ENCODE data around the gene SCARF2.
"Not testable (repeated sequence)": the region's sequence is repeated elsewhere in the genome, so short reads cannot be mapped to it uniquely, and the experiment has no call there.

The SCARF2 gene

GRCh38 chr22:20437613-20438426 is at the start of gene SCARF2:
SCARF2 (minus strand) TSS chr22:20437825; CDS start chr22:20437754, 71 bp downstream.
- DNase-seq, result no peak

DNA sequence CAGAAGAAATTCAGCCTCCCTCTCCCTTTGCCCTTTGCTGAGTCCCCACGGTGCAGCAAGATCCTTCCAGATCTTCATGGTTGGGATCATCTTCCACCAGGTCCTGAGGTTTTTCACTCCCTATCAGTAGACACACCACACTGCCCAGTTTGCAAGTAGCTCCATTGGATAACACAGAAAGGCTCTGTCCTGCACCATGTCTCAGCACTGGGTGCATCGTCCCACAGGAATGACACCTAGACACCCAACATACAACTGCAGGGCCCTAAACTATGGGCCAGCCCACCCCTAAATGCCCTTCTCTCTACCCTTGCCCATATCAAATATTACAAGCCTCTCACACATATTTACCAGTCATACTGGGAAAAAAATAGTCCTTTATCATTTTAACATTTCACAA is 48.6 kb upstream of the SCARF2 start:
- DNase-seq, result no peak

GRCh38 chr22:20484948-20485683 is 47.5 kb upstream of the SCARF2 start:
- DNase-seq, result no peak

GRCh38 chr22:20483771-20484170 is 46.1 kb upstream of the SCARF2 start:
- no peak for DNase-seq

DNA sequence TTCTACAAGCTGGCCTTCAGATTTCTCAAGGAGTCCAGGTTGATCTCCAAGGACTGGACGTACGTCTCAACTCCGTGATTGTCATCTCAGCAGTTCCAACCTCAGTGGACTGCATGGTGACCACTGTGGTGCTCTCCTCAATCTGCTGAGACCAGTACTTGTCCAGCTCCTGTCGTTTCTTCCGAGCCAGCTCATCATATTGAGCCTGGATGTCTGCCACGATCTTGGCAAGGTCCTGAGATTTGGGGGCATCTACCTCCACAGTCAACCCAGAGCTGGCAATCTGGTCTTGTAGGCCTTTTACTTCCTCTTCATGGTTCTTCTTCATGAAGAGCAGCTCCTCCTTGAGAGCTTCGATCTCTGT is 45.5 kb upstream of the SCARF2 start:
- DNase-seq, result not testable (repeated sequence)

DNA sequence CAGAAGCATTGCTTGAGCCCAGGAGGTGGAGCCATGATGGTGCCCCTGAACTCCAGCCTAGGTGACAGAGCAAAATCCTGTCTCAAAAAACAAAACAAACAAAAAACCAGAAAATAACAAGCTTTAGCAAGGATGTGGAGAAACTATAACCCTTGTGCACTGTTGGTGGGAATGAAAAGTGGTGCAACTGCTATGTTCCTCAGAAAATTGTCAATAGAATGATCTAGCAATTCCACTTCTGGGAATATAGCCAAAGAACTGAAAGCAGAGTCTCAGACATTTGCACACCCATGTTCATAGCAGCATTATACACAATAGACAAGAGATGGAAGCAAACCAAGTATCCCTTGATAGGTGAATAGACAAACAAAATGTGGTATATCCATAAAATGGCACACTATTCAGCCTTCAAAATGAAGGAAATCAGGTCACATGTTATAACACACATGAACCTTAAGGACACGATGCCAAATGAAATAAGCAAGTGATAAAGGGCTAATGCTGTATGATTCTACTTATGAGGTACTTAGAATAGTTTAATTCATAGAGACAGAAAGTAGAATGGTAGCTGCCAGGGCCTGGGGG is 42.1 kb upstream of the SCARF2 start:
- no peak for DNase-seq

DNA sequence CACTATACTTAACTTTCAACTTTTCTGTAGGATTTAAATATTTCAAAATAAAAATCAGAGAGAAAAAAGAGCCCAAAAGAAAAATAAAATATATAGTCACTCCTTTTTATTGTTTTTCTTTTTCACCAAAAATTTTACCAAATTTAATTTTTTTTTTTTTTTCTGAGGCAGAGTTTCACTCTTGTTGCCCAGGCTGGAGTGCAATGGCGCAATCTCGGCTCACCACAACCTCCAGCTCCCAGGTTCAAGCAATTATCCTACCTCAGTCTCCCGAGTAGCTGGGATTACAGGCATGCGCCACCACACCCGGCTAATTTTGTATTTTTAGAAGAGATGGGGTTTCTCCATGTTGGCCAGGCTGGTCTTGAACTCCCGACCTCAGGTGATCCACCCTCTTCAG is 40.4 kb upstream of the SCARF2 start:
- not testable (repeated sequence) for DNase-seq

- not testable (repeated sequence) for DNase-seq
These were observed 37.9 kb upstream of the SCARF2 start for GRCh38 chr22:20475569-20475968.

DNA sequence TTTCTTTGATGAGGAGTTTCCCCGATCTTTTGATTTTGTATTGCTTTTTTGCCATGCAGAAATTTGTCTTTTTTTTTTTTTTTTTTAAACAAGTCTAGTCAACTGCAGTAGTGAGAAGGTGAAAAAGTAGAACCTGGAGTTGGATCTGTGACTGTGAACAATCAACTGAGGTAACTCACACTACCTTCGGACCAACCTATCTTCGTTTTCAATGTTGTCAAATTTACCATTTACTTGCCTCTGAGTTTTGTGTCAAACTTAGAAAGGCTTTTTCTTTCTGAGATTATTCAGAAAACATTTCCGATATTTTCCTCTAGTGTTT is 37.5 kb upstream of the SCARF2 start:
- DNase-seq, result no peak

- DNase-seq, result no peak
These were observed 35.2 kb upstream of the SCARF2 start for GRCh38 chr22:20472629-20473442.

- no peak for DNase-seq
These were observed 33.7 kb upstream of the SCARF2 start for GRCh38 chr22:20471126-20471833.

DNA sequence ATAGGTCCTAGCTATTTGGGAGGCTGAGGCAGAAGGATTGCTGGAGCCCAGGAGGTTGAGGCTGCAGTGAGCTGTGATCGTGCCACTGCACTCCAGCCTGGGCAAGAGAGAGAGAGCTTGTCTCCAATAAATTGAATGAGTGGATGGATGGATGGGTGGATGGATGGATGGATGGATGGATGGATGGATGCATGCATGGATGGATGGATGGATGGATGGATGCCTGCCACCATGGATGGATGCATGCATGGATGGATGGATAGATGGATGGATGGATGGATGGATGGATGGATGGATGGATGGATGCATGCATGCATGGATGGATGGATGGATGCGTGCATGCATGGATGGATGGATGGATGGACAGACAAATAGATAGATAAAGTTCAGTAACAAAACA is 32.9 kb upstream of the SCARF2 start:
- DNase-seq, result not testable (repeated sequence)

DNA sequence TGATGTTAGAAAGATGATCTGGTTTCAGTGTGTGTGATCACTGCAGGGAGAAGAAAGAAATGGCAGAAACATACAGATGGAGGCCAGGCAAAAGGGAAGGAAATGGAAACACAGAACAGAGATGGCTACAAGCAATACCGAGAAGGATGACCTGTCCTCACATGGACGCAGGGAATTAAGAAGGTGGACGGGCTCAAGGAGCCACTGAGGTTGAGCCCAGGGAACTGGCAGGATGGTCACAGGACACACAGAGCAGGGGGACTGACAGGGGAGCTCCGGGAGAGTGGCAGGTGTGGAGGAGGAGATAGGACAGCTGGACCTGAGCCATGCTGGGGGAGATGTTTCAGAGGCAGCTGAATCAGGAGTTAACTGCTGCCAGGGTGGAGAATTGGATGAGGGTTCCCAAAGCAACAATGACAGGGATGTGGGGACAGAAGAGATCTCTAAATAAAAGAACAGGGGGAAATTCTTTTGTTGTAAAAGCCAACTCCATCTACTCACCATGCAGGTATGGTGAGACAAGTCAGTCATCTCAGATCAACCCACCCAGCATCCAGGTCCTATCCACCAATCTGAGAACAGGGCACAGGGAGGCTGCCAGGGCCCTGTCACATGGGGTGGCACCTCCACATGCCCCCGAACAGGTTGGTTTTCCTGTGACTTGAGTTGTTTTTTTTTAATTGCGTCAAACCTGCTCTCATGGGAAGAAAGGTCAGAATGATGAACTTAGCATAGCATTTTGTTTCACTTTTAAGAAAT is 31.7 kb upstream of the SCARF2 start:
- DNase-seq, result no peak

DNA sequence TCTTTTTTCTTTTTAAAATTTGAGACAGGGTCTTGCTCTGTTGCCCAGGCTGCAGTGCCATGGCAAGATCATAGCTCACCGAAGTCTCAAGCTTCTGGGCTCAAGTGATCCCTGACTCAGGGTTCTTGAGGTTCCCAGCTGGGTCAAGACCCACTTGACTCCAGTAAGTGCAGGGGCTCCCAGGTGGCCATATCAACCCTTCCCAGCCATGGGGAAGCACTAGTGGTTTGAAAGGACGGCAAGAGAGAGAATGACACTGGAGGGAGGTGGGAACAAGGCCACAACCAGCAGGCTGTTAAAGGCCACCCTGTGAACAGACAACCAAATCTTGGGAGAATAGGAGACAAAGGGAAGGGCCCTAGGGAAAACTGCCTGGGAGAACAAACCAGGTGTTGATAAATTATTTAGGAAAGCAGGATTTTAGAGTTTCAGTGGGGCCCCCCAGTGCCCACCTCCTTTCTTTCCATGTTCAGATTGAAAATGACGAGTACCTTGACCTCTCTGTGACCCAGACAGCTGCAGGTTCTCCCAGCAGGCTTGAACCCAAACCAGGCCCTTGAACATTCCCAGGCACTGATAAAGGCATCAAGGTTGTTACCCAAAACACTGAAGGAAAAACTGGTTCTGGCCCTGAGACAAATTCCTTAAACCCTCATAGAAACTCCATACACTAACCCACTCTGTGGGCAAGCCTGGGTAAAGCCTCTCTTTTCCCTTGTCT is 29.2 kb upstream of the SCARF2 start:
- no peak for DNase-seq

GRCh38 chr22:20465759-20466077 is 28.1 kb upstream of the SCARF2 start:
- DNase-seq, result no peak

DNA sequence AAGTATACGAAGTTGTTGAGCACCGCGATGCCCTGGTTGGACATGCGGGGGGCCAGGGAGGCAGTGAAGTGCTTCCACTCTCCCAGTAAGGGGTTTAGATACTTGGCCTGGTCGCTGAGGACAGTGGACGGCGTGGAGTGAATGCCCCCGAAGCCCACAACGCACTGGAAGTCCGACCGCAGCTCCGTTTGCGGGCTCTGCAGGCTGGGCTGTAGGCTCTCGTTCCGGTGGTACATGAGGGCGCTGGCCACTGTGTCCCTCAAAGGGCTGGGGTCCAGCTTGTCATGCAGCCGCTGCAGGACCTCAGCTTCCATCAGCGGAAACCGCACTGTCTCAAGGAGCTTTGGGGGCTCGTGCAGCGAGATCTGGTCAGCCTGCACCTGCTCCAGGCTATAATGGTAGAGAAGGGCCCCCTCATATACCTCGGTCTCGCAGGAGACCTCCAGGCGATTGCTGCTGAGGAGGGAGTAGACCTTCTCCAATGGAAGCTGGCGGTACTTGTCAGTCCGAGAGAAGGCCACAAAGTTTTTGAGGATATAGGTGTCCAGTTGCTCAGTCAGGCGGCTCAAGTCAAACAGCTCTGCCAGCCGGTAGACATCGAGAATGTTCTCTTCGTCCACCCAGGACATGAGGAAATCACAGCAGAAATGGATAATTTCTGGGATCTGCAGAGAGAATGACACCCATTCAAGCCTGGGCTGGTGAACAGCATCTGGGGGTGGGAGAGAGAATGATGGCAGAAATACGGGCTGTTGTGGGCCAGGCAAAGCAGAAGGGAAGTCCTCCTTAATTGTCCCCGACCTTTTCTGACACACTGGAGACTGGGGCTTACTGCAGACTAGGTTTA is 27.5 kb upstream of the SCARF2 start:
- no peak for DNase-seq

DNA sequence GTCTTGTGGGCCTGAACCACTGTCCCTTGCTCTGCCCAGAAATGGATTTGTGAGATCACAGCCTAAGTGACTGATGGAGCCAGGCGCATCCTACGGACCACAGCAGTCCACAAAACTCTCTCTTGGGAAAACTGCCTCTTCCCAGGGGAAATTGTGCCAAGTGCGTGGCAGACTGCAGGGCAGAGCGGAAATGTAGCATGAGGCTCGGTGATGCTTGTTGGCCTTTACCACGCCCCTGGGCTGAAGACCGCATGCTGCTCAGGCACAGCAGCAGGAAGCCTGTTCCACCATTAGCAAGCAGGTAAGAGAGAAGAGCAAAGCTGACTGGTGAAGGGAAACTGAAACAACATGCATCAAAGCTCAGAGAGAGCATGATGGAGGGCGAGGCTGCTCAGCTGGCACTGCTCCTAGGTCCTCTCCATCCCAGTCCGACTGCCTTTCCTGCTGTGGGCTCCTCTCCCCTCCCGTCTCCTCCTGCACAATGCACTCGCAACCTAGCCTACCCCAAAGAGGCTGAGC is 26.5 kb upstream of the SCARF2 start:
- no peak for DNase-seq

DNA sequence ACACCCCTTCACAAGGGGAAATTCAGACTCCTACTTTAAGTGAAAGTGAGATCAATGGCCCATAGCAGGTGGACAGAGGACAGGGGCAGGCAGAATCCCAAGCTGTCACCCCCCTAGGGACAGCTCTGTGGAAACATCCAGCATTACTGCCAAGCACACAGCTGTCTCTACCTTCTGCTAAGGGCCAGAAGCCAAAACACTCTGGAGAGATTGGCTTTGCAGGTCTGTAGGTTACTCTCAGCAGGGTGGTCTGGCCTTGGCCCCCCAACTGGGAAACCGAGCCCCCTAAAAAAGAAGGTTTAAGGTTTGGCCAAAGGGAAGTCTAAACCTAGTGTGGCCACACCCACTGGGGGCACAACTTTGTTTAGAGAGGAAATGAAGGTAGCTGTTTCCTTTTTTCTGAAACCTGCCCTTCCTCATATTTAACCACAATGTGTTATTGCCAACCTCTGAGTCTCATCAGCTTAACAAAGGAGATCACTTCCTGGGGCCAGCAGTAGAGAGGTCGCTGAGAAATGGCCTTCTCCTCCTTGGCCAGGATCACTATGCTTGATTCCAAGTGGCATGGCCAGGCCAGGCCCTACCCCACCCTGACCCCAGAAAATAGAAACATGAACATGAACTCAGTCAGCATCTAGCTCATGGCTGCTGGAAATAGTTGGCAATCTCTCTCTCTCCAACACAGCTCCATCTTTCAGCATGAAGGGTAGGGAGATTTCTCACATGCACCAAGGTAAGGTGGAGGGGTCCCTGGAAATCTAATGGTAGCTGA is 25.9 kb upstream of the SCARF2 start:
- no peak for DNase-seq

- DNase-seq, result no peak
These were observed 22.2 kb upstream of the SCARF2 start for GRCh38 chr22:20459862-20460261.

All from NCI-H345 (cell line).